ENCODE results near the gene CEND1.

CEND1 gene

DNA sequence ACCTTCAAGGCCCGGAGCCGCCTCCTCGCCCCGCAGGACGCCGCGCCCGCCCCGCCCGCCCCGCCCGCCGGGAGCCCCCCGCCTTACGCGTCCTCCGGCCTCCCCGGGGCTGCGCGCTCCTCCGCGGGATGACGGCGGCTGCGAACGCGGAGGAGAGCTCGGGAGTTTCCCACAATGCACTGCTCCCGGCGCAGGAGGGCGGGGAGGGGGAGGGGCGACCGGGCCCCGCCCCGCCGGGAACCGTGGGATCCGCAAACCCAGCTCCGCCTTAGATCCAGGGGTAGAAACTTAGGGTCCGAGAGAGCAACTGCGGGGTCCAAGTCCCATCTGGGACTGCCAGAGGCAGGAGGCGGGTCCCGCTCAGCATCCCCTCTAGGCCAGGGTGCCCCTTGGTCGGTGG, at the start of gene CEND1:
CEND1 (minus strand) TSS at position 148 of the 400 bp plus-strand sequence. CDS start 1,514 bp downstream, outside the sequence.
- no peak for DNase-seq (ENCODE audit: low read depth in 2 of 2)

DNA sequence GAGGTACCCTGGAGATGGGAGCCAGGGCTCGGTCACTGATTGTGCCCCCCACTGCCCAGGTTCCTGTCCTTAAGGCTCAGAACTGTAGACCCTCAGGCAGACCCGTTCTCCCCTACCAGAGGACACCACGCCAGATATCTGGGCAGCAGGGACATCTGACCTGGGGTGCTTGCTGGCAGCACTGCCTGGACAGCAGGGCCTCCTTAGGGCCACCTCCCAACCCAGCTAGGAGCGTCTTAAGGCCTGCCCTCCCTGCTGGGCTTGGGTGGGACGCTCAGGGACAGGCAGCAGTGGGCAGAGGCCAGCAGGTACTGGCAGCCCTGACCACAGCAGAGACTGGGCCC, 49.4 kb upstream of the CEND1 start:
- no peak for DNase-seq (ENCODE audit: low read depth in 2 of 2)

- DNase-seq (ENCODE audit: low read depth in 2 of 2), result no peak
Measured at GRCh38 chr11:838441-839279, 48.8 kb upstream of the CEND1 start.

GRCh38 chr11:837990-838307, 48.1 kb upstream of the CEND1 start:
- DNase-seq (ENCODE audit: low read depth in 2 of 2), result no peak

- DNase-seq (ENCODE audit: low read depth in 2 of 2), result no peak
Measured at GRCh38 chr11:837189-837989, 47.5 kb upstream of the CEND1 start.

DNA sequence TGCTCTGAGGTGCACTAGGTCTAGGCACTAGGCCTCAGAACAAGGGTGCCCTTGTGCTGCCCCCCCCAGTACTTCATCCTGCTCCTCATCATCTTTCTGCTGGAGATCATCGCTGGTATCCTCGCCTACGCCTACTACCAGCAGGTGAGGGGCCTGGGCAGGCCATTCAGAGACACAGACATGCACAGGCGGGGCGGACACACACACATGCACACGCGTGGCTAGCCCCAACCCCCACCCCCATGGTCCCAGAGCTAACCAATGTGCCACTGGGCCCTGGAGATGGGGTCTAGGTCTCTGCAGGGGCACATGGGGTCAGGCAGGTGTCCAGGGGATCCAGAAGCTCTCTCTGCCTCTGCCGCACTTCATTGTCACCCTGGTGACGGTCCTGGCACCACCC, 46.8 kb upstream of the CEND1 start:
- no peak for DNase-seq (ENCODE audit: low read depth in 2 of 2)

GRCh38 chr11:836274-836673, 46.4 kb upstream of the CEND1 start:
- no peak for DNase-seq (ENCODE audit: low read depth in 2 of 2)

- DNase-seq (ENCODE audit: low read depth in 2 of 2), result no peak
Measured at GRCh38 chr11:834371-835316, 44.8 kb upstream of the CEND1 start.

DNA sequence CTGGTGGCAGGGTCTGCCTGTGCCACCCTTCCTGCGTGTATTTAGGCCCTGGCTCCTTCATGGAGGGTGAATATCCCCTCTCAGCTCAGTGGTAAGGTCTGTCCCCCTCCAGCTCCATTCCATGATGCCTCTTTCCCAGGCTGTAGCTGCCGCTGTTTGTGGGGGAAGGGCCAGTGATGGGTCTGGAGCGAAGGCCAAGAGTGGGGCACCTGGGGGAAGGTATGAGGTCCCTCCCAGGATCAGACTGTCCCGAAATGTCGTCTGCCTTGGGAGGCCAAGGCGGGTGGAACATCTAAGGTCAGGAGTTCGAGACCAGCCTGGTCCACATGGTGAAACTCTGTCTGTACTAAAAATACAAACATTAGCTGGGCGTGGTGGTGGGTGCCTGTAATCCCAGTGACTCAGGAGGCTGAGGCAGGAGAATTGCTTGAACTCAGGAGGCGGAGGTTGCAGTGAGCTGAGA, 44.0 kb upstream of the CEND1 start:
- no peak for DNase-seq (ENCODE audit: low read depth in 2 of 2)

GRCh38 chr11:833114-833791, 43.4 kb upstream of the CEND1 start:
- no peak for DNase-seq (ENCODE audit: low read depth in 2 of 2)

DNA sequence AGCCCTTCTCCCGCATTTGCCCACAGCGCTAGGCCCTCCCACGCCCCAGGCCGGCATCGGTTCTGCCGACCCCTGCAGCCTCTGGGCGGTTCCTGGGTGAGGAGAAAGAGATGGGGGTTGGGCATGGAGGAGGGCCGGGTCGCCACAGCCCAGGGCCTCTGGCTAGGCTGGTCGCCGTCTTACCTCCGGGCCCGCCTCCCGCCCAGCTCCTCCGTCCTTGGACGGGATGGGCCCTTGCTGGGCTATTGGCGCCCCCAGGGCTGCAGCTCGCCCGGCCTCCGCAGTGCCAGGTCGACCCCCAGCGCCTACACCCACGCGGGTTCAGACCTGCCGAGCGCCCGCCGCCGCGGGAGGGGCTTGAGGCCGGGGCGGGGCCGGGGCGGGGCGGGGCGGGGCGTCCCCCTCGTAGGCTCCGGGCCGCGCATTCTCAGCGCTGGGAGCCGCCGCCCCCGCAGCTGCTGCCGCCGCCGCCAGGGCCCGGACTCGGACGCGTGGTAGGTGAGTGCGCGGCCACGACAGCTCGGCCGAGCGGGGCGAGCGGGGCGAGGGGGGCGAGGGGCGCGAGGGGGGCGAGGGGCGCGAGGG, 42.7 kb upstream of the CEND1 start, which contains the start of gene CD151:
CD151 (plus strand) TSS at position 424 of the 585 bp plus-strand sequence. CDS start 3,118 bp downstream, outside the sequence.
- no peak for DNase-seq (ENCODE audit: low read depth in 2 of 2)

DNA sequence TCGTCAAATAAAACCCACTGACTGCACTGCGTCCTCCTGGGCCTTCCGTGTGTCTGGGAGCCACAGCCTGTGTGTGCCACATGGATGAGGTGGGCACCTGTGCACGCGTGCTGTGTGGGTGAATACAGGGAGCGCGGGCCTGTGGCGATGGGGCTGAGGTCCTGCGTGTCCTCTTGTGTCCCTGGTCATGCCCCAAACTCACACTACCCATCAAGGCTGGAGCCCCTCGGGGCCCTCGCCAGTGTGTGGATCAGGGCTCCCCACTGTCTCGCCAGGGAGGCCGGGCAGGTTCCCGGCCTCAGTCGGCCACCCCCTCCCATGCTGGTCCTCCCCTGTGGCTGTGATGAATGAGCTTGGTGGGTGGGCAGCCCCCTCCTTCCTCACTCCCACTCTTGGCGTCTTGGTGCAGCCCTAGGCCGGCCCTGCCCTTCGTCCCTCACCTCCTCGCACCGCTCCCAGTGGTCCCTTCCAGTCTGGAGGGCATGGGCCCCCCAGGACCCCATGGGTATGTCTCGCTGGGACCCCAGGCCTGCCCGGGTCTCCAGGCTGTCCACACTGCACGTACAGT, 42.2 kb upstream of the CEND1 start:
- DNase-seq (ENCODE audit: low read depth in 2 of 2), result no peak

DNA sequence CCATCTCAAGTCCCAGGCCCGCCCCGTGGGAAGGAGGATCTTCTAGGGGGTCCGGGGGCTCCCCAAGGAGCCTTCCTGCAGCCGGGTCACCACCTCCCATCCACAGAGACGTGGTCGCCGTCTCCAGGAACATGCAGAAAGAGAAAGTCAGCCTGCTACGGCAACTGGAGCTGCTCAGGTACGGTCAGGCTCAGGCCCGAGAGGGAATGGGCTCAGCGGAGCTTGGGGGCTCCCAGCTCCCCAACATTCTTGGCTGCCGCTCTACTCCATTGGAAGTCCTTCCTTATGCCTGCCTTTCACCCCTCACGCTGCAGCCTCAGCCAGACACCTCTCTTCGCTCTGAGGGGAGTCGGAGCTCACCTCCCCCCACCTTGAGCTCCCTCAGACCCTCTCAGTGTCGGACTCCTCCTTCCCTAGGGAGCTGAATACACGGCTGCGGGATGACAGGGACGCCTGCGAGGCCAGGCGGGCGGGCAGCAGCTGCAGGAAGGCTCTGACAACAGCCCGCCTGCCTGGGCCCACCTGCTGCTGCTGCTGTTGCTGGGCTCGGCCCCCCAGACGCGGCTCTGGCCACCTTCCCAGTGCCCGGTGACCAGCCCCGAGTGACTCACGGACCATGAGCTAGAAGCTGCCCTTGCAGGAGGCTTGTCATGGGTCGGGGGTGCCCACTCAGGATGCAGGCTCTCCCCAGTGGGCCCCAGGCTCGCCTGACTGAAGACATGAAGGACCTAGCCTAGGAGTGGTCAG, 41.4 kb upstream of the CEND1 start:
- no peak for DNase-seq (ENCODE audit: low read depth in 2 of 2)

DNA sequence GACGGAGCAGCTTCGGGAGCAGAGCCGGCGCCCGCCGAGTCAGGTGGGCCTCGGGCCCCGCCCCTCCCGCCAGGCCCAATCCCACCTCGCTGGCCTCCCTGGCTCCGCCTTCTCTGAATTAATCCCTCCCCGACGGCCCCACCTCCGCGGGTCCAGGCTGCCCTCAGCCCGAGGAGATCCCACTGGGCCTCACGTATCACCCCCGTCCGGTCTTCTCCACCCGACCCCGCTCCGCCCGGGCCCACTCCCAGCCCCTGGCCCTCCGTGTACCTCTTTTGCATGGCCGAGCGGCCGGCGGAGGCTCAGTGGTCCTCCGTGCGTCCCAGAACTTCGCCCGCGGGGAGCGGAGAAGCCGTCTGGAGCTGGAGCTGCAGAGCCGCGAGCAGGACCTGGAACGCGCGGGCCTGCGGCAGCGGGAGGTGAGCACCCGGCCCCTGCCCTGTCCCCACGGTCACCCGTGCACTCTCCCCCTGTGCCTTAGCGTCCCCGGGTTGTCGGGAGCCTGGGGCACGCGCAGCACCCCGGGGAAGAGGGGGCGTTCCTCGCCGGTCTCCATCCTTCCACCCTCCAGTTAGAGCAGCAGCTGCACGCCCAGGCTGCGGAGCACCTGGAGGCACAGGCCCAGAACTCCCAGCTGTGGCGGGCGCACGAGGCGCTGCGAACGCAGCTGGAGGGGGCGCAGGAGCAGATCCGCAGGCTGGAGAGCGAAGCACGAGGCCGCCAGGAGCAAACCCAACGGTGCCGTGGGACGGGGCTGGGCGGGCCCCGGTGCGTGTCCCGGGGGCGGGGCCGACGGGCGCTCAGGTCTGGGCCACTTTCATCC, 40.6 kb upstream of the CEND1 start:
- DNase-seq (ENCODE audit: low read depth in 2 of 2), result peak in 1 of 2 donors; percentile 56

DNA sequence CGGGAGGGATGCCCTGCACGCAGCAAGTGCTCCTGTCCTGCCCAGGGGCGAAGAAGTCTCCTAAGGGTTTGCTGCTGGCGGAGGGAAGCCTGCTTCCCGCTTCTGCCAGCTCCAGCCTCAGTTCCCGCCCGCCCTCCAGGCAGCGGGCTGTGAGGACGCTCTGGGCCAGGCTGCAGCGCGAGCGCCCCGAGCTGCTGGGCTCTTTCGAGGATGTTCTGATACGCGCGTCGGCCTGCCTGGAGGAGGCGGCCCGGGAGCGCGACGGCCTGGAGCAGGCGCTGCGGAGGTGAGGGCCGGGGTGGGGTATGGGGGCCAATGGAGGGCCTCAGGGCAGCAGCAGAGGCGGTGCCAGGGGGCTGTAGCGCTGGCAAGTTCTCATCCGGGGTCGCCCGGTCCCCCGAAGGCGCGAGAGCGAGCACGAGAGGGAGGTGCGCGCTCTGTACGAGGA, 40.0 kb upstream of the CEND1 start:
- DNase-seq (ENCODE audit: low read depth in 2 of 2), result no peak

- DNase-seq (ENCODE audit: low read depth in 2 of 2), result no peak
Measured at GRCh38 chr11:829176-829846, 39.4 kb upstream of the CEND1 start.

GRCh38 chr11:828506-829175, 38.8 kb upstream of the CEND1 start:
- no peak for DNase-seq (ENCODE audit: low read depth in 2 of 2)

GRCh38 chr11:827897-828192, 38.0 kb upstream of the CEND1 start, which contains the start of gene CRACR2B:
Gene CRACR2B (plus strand): TSS chr11:827919. CDS start chr11:828608, 689 bp downstream.
- no peak for DNase-seq (ENCODE audit: low read depth in 2 of 2)
